ENCODE measurements around the gene SEC22B. TPM values are rescaled to one million over a fixed set of nuclear protein-coding genes. Genes with fewer than 3 reads are reported as not detected.
"Not testable (repeated sequence)": the region's sequence is repeated elsewhere in the genome, so short reads cannot be mapped to it uniquely, and the experiment has no call there.

The SEC22B gene
- polyA plus RNA-seq (ENCODE audit: insufficient read length), result 45.3 TPM
- long read RNA-seq, donor 1, full-length matches to known transcripts, result 42 of 47 reads
- long read RNA-seq, donor 1, partial matches to known transcripts, result 5 of 47 reads
- long read RNA-seq, donor 1, other reads (novel, unspliced or antisense), result 0 of 47 reads
- long read RNA-seq, donor 2, full-length matches to known transcripts, result 42 of 48 reads
- long read RNA-seq, donor 2, partial matches to known transcripts, result 6 of 48 reads
- long read RNA-seq, donor 2, other reads (novel, unspliced or antisense), result 0 of 48 reads
- long read RNA-seq, donor 3, full-length matches to known transcripts, result 33 of 33 reads
- long read RNA-seq, donor 3, partial matches to known transcripts, result 0 of 33 reads
- long read RNA-seq, donor 3, other reads (novel, unspliced or antisense), result 0 of 33 reads
- long read RNA-seq, donor 4, full-length matches to known transcripts, result 4 of 4 reads
- long read RNA-seq, donor 4, partial matches to known transcripts, result 0 of 4 reads
- long read RNA-seq, donor 4, other reads (novel, unspliced or antisense), result 0 of 4 reads
- long read RNA-seq, donor 5, full-length matches to known transcripts, result 50 of 61 reads
- long read RNA-seq, donor 5, partial matches to known transcripts, result 11 of 61 reads
- long read RNA-seq, donor 5, other reads (novel, unspliced or antisense), result 0 of 61 reads
- long read RNA-seq, donor 6, full-length matches to known transcripts, result 41 of 41 reads
- long read RNA-seq, donor 6, partial matches to known transcripts, result 0 of 41 reads
- long read RNA-seq, donor 6, other reads (novel, unspliced or antisense), result 0 of 41 reads
- long read RNA-seq, donor 7, full-length matches to known transcripts, result 66 of 76 reads
- long read RNA-seq, donor 7, partial matches to known transcripts, result 10 of 76 reads
- long read RNA-seq, donor 7, other reads (novel, unspliced or antisense), result 0 of 76 reads
- long read RNA-seq, donor 8, full-length matches to known transcripts, result 16 of 16 reads
- long read RNA-seq, donor 8, partial matches to known transcripts, result 0 of 16 reads
- long read RNA-seq, donor 8, other reads (novel, unspliced or antisense), result 0 of 16 reads

DNA sequence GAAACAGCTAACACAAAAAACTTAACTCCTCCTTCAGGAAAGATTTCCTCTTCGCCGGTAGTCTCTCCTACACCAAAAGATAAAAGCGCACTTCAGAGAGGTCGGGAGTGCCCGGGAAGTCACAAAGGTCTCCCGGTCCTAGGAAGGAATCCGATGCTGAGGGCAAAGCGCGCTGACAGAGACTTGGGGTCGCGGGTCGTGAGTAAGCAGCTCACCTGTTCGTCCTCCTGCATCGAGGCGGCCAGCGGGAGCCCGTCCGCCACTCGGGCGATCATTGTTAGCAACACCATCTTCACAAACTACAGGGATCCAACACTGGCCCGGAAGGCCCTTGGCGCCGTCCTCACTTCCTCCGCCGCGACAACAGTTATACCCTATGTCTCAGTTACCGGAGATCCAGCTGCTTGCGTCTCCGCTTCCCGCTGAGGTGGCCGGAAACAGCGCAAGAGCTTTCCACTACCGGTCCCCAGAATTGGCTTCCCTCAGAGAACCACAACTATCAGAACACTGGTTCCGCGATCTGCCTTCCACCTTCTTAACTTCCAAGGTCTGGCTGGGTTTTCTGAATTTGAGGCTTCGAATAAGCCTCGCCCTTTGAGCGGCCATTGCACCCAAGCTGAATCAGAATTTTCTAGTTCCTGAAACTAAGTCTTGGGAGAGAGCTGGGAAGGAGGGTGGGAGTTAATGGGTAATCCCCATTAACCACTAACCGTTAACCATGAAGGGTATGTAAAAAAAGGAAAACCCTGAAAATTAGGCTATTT, at the start of gene SEC22B:
Gene SEC22B, minus strand, starts transcription at position 429 of the 764 bp plus-strand sequence. Its CDS starts 139 bp downstream, at position 290.
- peak; percentile 96 for DNase-seq

DNA sequence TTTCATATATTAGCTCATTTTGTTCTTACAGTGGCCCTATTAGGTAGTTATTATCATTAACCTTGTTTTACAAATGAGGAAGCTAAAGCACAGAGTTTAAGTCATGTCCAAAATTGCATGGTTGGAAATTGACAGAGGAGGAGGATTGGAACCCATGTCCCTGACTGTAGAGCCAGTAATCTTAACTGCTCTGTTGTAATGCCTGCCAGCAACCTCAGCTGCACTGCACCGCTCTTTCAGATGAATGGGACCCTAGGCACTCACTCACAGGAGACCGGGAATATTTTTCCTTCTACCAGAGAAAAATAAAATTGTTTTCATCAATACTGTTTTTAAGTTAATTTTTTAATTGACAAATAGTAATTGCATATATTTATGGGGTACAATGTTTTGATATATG, 41.6 kb upstream of the SEC22B start:
- DNase-seq, result not testable (repeated sequence)

DNA sequence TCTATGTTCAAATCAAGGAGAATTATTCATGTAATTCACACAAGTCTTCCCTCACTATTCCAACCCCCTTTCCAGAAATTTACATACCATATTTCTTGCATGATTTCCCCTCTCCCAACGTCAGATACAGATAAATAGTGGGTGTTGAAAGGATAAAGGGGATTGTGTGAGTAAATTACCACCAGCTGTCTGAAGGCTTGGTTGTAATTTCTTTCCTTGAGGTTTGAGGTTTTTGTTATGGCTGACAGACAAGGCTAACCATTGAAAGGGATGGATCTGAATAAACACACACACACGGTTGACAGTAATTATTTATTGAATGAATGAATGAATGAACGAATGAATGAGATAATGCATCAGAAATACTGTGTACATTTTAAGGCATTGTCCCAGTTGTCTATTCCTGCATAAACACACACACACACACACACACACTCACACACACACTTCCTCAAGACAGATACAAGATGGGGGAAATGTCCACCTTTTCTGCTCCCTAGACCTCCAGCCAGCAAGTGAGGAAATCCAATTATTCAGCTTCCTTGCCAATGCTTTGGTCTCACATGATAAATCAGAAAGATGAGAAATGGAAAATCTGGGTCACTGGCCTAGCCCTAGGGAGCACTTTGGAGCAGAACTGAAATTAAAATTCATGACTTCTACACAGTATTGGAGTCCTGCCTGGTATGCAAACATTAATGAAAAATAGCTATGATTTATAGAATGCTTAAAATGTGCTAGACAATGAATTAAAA, 41.0 kb upstream of the SEC22B start:
- not testable (repeated sequence) for DNase-seq

DNA sequence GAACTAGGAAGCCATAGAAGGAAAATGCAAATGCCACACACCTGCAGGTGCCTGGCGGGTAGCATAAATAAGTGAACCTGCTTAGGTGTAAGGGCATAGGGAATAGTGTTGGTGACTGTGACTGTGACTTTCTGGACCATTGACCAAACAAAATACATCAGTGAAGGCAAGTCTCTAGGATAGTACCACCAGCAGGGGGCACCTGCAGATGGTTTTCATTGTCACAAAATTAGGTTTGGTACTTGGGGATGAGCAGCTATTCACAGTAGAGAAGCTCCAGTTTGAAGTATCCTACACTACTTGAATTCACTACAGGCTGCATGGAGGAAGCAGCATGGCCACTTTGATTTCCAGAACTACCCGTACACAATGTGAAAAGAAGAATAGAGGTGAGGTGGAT, 37.3 kb upstream of the SEC22B start:
- DNase-seq, result not testable (repeated sequence)

DNA sequence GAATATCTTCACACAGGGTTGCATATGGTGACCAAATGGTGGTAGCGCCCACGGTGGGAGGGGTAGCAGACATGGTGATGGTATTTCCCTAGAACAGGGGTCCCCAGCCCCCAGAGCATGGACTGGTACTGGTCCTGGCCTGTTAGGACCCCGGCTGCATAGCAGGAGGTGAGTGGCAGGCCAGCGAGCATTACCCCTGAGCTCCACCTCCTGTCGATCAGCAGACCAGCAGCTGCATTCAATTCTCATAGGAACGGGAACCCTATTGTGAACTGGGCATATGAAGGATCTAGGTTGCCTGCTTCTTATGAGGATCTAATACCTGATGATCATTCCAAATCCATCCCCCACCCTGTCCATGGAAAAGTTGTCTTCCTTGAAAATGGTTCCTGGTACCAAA, 34.4 kb upstream of the SEC22B start:
- not testable (repeated sequence) for DNase-seq

DNA sequence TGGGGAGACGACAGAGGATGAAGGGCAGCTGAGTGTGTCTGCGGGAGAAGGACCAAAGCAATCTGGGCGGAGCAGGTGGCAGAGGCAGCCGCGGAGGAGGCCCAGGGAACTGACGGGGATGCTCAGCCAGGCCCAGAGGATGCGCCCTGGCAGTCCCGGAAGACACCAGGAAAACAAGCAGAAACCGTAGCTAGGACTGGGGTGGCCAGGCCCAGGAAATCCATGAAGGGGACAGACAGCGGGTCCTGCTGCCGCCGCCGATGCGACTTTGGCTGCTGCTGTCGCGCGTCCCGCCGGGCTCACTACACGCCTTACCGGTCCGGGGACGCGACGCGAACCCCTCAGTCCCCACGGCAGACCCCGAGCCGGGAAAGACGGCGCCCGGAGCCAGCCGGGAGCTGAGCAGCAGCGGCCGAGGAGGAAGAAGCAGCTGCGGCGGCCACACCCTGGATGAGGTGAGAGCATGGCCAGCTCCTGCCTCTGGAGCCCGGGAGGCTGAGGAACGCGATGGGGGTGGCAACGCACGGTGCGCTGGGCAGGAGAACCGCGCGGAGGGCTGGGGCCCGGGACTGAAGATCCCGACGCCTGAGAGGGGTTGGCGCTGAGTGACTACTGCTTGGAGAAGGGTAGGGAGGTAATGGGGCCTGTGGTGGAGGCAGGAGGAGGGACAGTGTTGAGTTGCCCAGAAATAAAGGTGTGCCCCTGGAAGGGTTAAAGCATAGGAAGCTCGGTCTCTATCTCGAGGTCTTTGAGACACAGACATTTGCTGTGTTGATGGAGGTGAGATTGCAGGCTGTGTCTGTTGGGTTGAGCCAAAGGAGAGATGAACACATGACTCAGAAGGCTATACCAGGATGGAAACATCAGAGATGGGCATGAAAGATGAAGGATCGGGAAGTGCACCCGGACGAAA, 20.8 kb upstream of the SEC22B start:
- DNase-seq, result not testable (repeated sequence)

DNA sequence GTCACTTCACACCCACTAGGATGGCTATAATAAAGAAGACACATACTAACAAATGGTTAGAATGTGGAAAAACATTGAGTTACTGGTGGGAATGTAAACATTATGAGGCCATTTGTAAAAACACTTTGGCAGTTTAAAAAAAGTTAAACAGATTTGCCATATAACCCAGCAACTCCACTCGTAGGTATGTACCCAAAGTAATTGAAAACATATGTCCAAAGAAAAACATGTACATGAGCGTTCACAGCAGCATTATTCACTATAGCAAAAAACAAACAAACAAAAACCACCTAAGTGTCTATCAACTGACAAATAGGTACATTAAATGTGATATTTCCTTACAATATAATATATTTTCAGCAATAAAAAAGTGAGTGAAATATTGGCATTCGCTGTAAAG, 12.3 kb upstream of the SEC22B start:
- not testable (repeated sequence) for DNase-seq

DNA sequence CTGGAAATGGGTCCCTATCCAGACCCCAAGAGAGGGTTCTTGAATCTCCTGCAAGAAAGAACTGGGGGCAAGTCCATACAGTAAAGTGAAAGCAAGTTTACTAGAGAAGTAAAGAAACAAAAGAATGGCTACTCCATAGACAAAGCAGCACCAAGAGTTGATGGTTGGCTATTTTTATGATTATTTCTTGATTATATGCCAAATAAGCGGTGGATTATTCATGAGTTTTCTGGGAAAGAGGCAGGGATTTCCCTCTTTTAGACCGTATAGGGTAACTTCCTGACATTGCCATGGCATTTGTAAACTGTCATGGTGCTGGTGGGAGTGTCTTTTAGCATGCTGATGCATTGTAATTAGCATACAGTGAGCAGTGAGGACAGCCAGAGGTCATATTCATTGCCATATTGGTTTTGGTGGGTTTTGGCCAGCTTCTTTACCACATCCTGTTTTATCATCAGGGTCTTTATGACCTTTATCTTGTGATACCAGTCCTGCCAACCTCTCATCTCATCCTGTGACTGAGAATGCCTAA, 5.9 kb upstream of the SEC22B start:
- not testable (repeated sequence) for DNase-seq

DNA sequence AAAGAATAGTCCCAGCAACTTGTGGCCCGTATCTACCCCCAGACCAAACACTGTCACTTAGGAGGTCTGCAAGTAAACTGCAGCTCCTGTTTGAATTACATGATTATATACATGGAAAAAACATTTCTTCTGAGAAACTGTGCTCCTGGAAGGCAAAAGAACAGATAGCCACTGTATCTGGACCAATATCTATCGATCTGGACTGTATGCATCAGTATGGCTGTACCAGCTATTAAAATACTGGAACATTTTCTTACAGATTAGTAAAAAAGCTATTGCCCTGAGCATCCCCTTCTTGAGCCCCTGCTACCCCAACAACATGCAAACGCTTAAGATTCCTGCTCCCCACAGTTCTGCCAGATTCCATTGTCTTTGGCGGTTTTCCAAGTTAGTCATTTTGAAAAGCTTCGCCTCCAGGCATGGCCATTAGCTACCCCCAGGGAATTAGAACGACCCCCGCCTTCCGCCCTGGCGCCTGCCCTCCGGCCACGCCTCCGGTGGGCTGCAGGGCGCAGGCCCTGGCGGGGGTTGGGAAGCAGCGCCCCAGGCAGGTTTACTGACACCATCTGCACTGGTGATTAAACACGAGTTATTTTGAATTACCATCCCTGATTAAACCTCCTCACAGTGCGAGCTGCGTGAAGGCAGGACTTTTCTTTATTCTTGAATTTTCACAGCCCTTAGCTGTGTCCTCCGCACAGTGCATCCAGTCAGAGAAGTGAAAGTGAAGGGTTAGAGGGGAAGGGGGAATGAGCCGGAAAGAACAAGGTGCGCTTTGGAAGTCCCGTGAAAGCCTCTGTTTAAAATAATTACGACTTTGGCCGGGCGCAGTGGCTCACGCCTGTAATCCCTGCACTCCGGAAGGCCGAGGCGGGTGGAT, 3.7 kb upstream of the SEC22B start:
- DNase-seq, result not testable (repeated sequence)

DNA sequence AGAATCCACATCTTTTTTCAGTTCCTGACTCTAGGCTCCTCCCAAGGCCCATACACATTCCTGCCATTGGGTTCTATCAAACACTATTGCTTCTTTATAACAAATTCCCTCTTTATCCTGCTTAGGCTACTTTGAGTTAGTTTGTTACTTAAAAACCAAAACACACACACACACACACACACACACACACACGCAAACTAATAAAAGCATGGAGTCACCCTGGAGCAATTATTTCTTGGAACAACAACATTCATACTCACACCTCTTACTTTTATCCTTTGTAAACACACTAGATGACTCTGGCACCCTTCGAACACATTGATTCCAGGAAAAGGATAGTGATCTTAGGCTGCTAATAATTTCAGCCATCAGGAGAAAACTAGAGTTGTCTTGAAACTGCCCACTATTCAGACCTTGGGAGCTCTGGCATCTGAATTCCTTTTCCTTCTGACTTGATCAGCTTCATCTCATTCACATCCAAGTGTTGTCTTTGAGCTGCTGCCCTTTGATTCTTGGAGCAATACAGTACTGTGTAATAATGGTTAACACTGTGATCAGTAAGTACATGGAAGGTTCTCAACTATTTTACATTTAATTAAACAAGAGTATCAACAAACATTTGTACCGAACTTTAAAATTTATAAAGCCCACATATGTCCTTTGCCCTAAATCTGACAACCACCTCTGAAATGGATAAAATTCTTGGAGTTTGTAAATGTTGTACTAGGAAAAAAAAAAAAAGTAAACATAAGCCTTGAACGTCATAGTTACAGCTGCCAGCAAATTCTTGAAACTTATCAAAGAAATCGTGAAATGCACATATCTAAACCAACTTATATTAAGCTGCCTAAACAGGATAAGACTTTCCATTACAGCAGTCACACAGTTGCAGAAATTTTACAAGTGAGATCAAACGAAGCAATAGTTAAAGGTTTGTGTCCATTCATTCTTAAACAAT, 2.8 kb upstream of the SEC22B start:
- peak; percentile 44 for DNase-seq

DNA sequence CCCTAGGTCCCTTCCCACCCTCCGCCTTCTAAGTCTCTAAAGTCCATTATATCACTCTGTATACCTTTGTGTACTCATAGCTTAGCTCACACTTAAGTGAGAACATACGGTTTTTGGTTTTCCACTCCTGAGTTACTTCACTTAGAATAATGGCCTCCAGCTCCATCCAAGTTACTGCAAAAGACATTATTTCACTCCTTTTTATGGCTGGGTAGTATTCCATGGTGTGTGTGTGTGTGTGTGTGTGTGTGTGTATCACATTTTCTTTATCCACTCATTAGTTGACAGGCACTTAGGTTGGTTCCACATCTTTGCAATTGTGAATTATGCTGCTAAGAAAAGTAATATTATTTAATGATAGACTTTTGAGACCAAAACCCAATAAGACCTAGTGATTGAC, 1.7 kb upstream of the SEC22B start:
- not testable (repeated sequence) for DNase-seq

DNA sequence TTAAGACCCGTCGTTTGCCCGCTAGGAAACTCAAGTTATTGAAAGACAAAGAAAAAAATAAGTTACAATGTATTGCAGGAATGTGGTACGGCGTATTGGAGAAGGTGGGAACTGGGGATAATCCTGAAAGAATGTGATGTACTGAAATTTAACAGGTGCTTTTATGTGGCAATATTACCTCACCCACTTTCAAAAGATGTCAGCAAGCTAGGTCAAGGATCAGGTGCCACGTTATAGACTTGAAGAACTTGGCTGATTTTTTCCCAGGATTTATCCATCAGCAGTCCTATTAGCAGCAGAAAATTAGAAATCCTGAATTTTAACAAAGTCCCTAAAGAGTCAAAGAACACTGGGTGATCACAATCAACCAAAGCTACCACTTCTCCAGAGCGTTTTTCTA, 632 bp downstream of the SEC22B start:
- not testable (repeated sequence) for DNase-seq

DNA sequence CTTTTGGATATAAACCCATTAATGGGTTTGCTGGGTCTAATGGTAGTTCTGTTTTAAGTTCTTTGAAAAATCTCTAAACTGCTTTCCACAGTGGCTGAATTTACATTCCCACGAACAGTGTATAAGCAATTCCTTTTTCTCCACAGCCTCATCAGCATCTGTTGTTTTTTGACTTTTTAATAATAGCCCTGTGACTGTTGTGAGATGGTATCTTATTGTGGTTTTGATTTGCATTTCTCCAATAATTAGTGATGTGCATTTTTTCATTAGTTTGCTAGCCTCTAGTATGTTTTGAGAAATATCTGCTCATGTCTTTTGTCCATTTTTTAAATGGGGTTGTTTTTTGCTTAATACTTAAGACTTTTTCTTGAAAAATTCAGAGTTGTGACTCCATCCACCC, 11.6 kb downstream of the SEC22B start:
- DNase-seq, result not testable (repeated sequence)

DNA sequence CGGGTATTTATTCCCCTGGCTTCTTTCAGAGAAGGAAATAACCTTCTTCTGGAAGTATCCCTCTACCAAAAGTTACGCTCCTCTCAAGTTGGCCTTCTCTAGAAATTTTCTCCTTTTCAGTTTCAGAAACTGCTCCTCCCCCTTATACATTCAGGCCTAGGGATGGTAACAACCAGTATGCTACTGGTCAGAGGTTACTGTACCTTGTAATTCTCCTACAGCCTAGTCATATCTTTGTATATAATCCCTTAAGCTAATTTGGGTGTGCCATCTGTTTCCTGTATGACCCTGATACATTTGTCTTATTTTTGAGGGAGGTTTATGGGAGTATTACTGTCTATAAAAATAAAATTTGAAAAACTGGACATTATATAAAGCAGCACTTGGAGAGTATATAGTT, 14.3 kb downstream of the SEC22B start:
- DNase-seq, result not testable (repeated sequence)

DNA sequence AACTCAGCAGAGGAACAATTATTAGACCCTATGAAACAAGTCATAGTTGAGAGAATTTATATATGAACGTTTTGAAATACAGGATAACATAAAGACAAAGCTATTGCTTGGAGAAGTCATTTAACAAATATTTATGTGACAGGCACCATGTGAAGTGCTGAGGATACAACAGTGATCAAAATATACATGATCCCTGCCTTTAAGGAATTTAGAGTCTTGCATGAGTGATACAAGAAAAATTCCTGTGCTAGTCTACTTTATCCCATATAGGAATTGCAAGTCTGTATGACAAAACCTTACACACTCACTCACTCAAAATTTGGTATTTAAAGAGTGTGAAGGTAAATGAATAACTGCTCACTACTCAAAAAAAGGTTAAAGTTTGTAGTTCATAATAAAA, 17.8 kb downstream of the SEC22B start:
- not testable (repeated sequence) for DNase-seq

DNA sequence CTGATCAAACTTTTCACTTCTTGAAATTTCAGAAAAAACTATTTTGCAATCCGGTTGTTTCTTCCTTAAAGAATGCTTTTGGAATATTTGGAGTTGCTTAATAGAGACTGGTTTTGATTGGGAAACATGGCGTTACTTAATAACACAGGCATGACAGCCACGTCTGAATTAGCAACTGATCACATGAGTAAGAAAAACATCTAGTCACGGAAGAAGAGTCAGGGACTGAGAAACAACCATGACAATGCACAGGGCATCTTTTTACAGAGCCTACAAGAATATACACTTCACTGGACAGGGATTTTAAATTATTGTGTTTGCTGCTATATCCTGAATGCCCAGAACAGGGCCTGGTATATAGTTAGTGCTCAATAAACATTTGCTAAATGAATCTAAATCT, 18.2 kb downstream of the SEC22B start:
- DNase-seq, result not testable (repeated sequence)

DNA sequence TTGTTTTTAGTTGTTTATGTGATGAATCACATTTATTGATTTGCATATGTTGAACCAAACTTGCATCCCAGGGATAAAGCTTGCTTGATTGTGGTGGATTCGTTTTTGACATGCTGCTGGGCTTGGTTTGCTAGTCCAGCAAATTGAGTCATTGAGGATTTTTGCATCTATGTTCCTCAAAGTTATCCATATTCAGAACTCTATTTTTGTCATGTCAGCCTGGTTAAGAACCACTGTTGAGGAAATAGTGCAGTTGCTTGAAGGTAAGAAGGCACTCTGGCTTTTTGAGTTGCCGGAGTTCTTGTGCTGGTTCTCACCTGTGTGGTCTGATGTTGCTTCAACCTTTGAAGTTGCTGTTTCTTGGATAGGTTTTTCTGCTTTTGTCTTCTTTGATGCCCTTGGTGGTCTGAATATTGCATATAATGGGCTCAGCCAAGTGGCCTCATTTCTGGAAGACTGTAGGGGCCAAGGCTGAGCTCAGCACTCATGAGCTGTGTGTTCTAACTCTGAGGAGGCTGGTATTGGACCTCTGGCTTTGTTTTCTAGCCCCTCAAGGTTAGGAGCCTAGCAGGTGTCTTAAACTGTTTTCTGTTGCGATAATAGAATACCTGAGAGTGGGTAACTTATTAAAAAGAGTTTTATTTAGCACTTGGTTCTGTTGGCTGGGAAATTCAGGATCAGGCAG, 26.0 kb downstream of the SEC22B start:
- DNase-seq, result not testable (repeated sequence)

Measured in left kidney (tissue), 8 donors.